Nephron (organoid): Measurements from ENCODE around the gene COL4A4.

Experiments
- H3K27ac Mint-ChIP-seq, 3 experiments: 2 replicates each; pipeline ENCODE4 v1.8.0; 2020; ENCODE audit warnings: mixed read lengths in 3 of 3, mild to moderate bottlenecking in 2 of 3, moderate library complexity in 1 of 3
- H3K27me3 Mint-ChIP-seq: 2 replicates; pipeline ENCODE4 v1.8.0; 2021; ENCODE audit warnings: low read depth, mild to moderate bottlenecking, moderate library complexity, mixed read lengths
- H3K36me3 Mint-ChIP-seq: 2 replicates; pipeline ENCODE4 v1.8.0; 2020; ENCODE audit warnings: low read depth, mixed read lengths
- H3K4me1 Mint-ChIP-seq: 2 replicates; pipeline ENCODE4 v1.8.0; 2020; ENCODE audit warnings: mixed read lengths
- H3K4me3 Mint-ChIP-seq, 3 experiments: 2 replicates each; pipeline ENCODE4 v1.8.0; 2020; ENCODE audit warnings: mild to moderate bottlenecking in 3 of 3, mixed read lengths in 3 of 3, moderate library complexity in 2 of 3
- H3K9me3 Mint-ChIP-seq: 2 replicates; pipeline ENCODE4 v1.8.0; 2020; ENCODE audit warnings: mixed read lengths
- CTCF ChIP-seq, 3 experiments: fragments of 200-600 bp; sonication (generic); IDR thresholded peaks; one replicate each; pipeline ENCODE4 v1.5.0; 2021; ENCODE audit warnings: antibody characterized with exemption in 3 of 3; ENCODE audit not compliant: unreplicated experiment in 3 of 3

COL4A4 gene

DNA sequence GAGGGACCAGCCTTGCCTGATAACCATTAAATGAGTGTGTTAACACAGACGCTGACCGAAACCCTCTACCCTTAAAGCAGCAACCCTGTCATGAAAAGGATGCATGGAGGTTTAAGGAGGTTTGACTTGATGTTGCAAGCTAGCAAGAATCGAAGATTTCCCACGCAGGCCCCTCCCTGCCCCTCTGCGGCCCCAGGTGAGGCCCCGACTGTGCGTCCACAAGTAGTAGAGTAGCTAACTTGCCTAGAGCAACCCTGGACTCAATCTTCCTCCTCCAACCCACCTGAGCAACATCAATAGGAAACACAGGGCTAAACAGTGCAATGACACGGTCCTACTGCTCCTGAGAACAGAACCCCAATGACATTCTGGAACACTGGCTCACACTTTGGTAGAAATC is 150.1 kb downstream of the COL4A4 start:
- H3K27ac Mint-ChIP-seq, result no peak overlapping the region
- H3K4me1 Mint-ChIP-seq, result no peaks in the 10 kb centered on the region
- H3K27me3 Mint-ChIP-seq, result no peaks in the 10 kb centered on the region
- no peak for TF ChIP-seq CTCF (IDR thresholded peaks at IDR 0.05; ENCODE audit: unreplicated experiment in 3 of 3)
- H3K4me3 Mint-ChIP-seq, result no peak overlapping the region
- H3K9me3 Mint-ChIP-seq, result no peaks in the 10 kb centered on the region
- no peaks in the 10 kb centered on the region for H3K36me3 Mint-ChIP-seq

DNA sequence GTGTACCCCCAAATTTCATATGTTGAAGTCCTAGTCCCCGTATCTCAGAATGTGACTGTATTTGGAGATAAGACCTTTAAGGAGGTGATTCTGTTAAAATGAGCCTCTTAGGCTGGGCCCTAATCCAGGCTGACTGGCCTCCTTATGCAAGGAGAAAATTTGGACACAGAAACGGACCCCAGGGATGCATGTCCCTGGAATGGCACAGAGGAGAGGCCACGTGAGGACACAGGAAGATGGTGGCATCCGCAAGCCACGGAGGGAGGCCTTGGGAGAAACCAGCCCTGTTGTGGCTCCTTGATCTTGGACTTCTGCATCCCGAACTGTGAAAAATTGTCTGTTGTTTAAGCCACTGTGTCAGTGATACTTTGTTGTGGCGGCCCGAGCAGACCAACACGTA is 150.7 kb downstream of the COL4A4 start:
- Mint-ChIP-seq H3K9me3 (no peaks in the 10 kb centered on the region), H3K4me3 (no peak overlapping the region), H3K27me3 (peaks cover 3% of the 10 kb centered on the region), H3K36me3 (no peaks in the 10 kb centered on the region), H3K4me1 (no peaks in the 10 kb centered on the region), H3K27ac (no peak overlapping the region)
- TF ChIP-seq CTCF (IDR thresholded peaks at IDR 0.05; ENCODE audit: unreplicated experiment in 3 of 3), result no peak

- no peaks in the 10 kb centered on the region for H3K4me1 Mint-ChIP-seq
- no peak overlapping the region for H3K27ac Mint-ChIP-seq
- H3K4me3 Mint-ChIP-seq, result no peak overlapping the region
- H3K27me3 Mint-ChIP-seq, result peaks cover 3% of the 10 kb centered on the region
- no peaks in the 10 kb centered on the region for H3K36me3 Mint-ChIP-seq
- H3K9me3 Mint-ChIP-seq, result no peaks in the 10 kb centered on the region
- no peak for TF ChIP-seq CTCF (IDR thresholded peaks at IDR 0.05; ENCODE audit: unreplicated experiment in 3 of 3)
These were observed 153.6 kb downstream of the COL4A4 start for GRCh38 chr2:227010433-227010832.

DNA sequence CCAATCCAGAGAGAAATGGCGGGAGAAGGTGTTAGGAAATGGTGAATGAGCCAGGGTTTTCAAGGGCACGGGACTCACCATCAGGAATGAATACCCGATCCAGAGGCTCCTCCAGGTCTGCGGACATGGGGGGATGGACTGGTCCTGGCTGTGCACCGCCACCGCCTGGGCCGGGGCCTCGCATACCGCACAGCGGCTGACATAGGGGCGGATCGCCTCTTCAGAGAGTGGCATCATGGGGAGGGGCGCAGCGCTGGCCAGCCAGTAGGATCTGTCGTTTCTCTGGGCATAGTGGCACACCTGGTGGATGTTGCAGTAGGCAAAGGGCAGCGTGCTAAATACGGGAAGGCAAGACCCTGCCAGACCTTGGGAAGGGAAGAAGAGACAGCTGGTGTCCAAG is 156.1 kb downstream of the COL4A4 start:
- no peaks in the 10 kb centered on the region for H3K9me3 Mint-ChIP-seq
- peaks cover 3% of the 10 kb centered on the region for H3K27me3 Mint-ChIP-seq
- no peak overlapping the region for H3K27ac Mint-ChIP-seq
- no peak for TF ChIP-seq CTCF (IDR thresholded peaks at IDR 0.05; ENCODE audit: unreplicated experiment in 3 of 3)
- no peaks in the 10 kb centered on the region for H3K36me3 Mint-ChIP-seq
- H3K4me3 Mint-ChIP-seq, result no peak overlapping the region
- no peaks in the 10 kb centered on the region for H3K4me1 Mint-ChIP-seq

DNA sequence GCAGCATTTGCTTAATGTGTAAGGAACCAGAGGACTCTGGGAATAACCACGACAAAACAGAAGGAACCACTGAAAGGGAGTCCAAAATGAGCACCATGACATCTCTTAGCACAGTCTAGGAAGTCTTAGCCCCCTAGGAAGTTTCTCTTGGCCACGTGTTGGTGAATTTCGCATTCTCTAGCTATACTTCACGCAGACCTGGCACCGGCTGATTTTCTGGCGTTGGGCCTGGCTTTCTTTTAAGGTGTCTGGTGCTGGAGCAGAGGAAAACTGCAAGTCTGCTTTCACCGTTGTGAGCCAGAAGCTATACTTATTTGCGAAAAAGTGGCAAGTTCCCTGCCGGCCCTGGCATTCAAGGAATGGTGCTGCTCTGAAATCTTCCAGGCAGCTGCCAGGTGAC is 156.9 kb downstream of the COL4A4 start:
- TF ChIP-seq CTCF (IDR thresholded peaks at IDR 0.05; ENCODE audit: unreplicated experiment in 3 of 3), result no peak
- Mint-ChIP-seq H3K36me3 (no peaks in the 10 kb centered on the region), H3K4me1 (no peaks in the 10 kb centered on the region), H3K4me3 (no peak overlapping the region), H3K9me3 (no peaks in the 10 kb centered on the region), H3K27me3 (peaks cover 3% of the 10 kb centered on the region), H3K27ac (no peak overlapping the region)

GRCh38 chr2:227006189-227006897 is 157.7 kb downstream of the COL4A4 start:
- no peaks in the 10 kb centered on the region for H3K4me1 Mint-ChIP-seq
- TF ChIP-seq CTCF (IDR thresholded peaks at IDR 0.05; ENCODE audit: unreplicated experiment in 3 of 3), result no peak
- no peak overlapping the region for H3K27ac Mint-ChIP-seq
- peaks cover 3% of the 10 kb centered on the region for H3K27me3 Mint-ChIP-seq
- no peak overlapping the region for H3K4me3 Mint-ChIP-seq
- no peaks in the 10 kb centered on the region for H3K36me3 Mint-ChIP-seq
- H3K9me3 Mint-ChIP-seq, result no peaks in the 10 kb centered on the region
